ENCODE results near the gene TWIST1. TPM values are rescaled to one million over a fixed set of nuclear protein-coding genes. Genes with fewer than 3 reads are reported as not detected.

TWIST1 gene
- total RNA-seq, 1 experiment from 2014 or later: 16.1 TPM

DNA sequence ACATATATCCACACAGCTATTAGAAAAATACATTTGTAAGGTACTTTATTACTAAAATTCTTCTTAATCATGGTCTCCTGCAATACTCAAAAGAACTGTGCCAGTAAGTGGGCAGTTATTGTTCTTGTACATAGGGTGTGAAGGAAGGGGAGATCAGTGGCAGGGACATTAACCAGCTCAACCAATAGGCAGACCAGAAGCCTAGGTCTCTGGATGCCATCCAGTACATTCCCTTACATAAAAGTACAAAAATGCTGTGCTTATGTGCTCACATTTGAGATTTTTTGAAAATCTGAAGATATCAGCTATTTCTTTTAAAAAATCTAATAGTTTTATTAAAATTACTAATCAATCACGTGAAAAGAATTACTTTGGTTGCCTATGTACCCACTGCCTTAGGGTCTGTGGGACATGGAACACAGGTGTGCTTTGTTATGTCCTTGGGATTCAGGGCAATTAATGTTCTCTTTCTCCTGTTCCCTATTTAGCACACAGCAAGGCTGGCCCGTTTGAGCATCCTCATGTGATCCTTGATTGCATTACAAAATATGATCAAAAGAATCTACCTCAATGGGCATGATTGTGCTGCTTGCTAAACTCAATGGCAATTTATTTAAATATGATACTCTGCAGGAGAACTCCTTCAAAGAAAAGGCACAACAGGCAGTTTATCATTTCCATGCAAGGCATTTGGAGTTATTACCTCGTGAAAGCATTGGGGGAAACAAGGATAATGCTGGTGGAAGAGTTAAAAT is 22.7 kb downstream of the TWIST1 start:
- no peak for DNase-seq (ENCODE audit: unreplicated experiment)
- intact Hi-C loops (cut with micrococcal nuclease): no loop called here
- CTCF ChIA-PET: no interaction called here
- Mint-ChIP-seq H3K36me3 (ENCODE audit: insufficient read depth, unreplicated experiment) (no peaks in the 10 kb centered on the region), H3K27me3 (ENCODE audit: insufficient read depth, unreplicated experiment) (no peaks in the 10 kb centered on the region), H3K27ac (ENCODE audit: low read depth, unreplicated experiment) (no peak overlapping the region), H3K4me3 (ENCODE audit: unreplicated experiment) (no peak overlapping the region), H3K9me3 (ENCODE audit: unreplicated experiment) (no peaks in the 10 kb centered on the region), H3K4me1 (ENCODE audit: insufficient read depth, unreplicated experiment) (no peaks in the 10 kb centered on the region)
- BruUV-seq (replicated peaks): no TSS peak
- POLR2A ChIA-PET: no interaction called here
- TF ChIP-seq, protein P1, sequence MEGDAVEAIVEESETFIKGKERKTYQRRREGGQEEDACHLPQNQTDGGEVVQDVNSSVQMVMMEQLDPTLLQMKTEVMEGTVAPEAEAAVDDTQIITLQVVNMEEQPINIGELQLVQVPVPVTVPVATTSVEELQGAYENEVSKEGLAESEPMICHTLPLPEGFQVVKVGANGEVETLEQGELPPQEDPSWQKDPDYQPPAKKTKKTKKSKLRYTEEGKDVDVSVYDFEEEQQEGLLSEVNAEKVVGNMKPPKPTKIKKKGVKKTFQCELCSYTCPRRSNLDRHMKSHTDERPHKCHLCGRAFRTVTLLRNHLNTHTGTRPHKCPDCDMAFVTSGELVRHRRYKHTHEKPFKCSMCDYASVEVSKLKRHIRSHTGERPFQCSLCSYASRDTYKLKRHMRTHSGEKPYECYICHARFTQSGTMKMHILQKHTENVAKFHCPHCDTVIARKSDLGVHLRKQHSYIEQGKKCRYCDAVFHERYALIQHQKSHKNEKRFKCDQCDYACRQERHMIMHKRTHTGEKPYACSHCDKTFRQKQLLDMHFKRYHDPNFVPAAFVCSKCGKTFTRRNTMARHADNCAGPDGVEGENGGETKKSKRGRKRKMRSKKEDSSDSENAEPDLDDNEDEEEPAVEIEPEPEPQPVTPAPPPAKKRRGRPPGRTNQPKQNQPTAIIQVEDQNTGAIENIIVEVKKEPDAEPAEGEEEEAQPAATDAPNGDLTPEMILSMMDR (IDR thresholded peaks at IDR 0.05; ENCODE audit: unreplicated experiment): no peak

DNA sequence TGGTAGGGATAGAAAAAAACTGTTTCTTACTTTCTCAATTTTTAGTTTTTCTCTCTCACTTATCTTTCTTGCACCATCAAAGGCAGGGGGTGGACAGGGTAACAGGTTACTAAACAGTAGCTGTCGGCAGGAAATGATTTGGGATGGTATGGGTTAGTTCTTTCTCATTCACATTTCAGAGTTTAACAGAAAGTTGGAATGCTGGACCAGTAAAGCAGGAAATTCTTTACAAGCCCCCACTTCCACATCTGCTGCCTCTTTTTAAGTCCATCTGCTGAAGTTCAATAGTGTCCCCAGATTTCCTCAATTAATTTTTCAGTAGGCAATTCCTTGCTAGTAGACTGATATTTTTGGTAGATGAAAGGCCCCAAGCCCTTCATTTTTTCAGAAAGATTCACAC is 23.3 kb downstream of the TWIST1 start:
- BruUV-seq (replicated peaks): no TSS peak
- intact Hi-C loops (cut with micrococcal nuclease): no loop called here
- Mint-ChIP-seq H3K27me3 (ENCODE audit: insufficient read depth, unreplicated experiment) (no peaks in the 10 kb centered on the region), H3K9me3 (ENCODE audit: unreplicated experiment) (no peaks in the 10 kb centered on the region), H3K4me1 (ENCODE audit: insufficient read depth, unreplicated experiment) (no peaks in the 10 kb centered on the region), H3K36me3 (ENCODE audit: insufficient read depth, unreplicated experiment) (no peaks in the 10 kb centered on the region), H3K27ac (ENCODE audit: low read depth, unreplicated experiment) (no peak overlapping the region), H3K4me3 (ENCODE audit: unreplicated experiment) (no peak overlapping the region)
- TF ChIP-seq, protein P1 (IDR thresholded peaks at IDR 0.05; ENCODE audit: unreplicated experiment): no peak
- ChIA-PET POLR2A (no interaction called here), CTCF (no interaction called here)
- DNase-seq (ENCODE audit: unreplicated experiment): no peak

- intact Hi-C loops (cut with micrococcal nuclease): no loop called here
- Mint-ChIP-seq H3K27me3 (ENCODE audit: insufficient read depth, unreplicated experiment) (no peaks in the 10 kb centered on the region), H3K4me3 (ENCODE audit: unreplicated experiment) (no peak overlapping the region), H3K27ac (ENCODE audit: low read depth, unreplicated experiment) (no peak overlapping the region), H3K9me3 (ENCODE audit: unreplicated experiment) (no peaks in the 10 kb centered on the region), H3K4me1 (ENCODE audit: insufficient read depth, unreplicated experiment) (no peaks in the 10 kb centered on the region), H3K36me3 (ENCODE audit: insufficient read depth, unreplicated experiment) (no peaks in the 10 kb centered on the region)
- TF ChIP-seq, protein P1 (IDR thresholded peaks at IDR 0.05; ENCODE audit: unreplicated experiment): no peak
- POLR2A ChIA-PET: interaction anchor here (1.1 to 1.5 kb wide), 2 partner anchors 61 to 336 kb away, joined by 3 read pairs; no protein-coding TSS in a partner anchor
- BruUV-seq (replicated peaks): no TSS peak
- DNase-seq (ENCODE audit: unreplicated experiment): no peak
- CTCF ChIA-PET: no interaction called here
Observed at GRCh38 chr7:19091550-19092200, 25.8 kb downstream of the TWIST1 start.

GRCh38 chr7:19090526-19090925 is 26.9 kb downstream of the TWIST1 start:
- H3K4me3 Mint-ChIP-seq (ENCODE audit: unreplicated experiment): no peak overlapping the region
- TF ChIP-seq, protein P1 (IDR thresholded peaks at IDR 0.05; ENCODE audit: unreplicated experiment): no peak
- BruUV-seq (replicated peaks): no TSS peak
- CTCF ChIA-PET: interaction anchor here (0.5 to 0.6 kb wide), 2 partner anchors 465 to 600 kb away, joined by 3 to 4 read pairs; no protein-coding TSS in a partner anchor
- H3K9me3 Mint-ChIP-seq (ENCODE audit: unreplicated experiment): peaks cover 3% of the 10 kb centered on the region
- H3K27me3 Mint-ChIP-seq (ENCODE audit: insufficient read depth, unreplicated experiment): no peaks in the 10 kb centered on the region
- no peak overlapping the region for H3K27ac Mint-ChIP-seq (ENCODE audit: low read depth, unreplicated experiment)
- intact Hi-C loops (cut with micrococcal nuclease): no loop called here
- POLR2A ChIA-PET: interaction anchor here (1.9 kb wide), 1 partner anchor 12 kb away, joined by 10 read pairs; no protein-coding TSS in a partner anchor
- H3K4me1 Mint-ChIP-seq (ENCODE audit: insufficient read depth, unreplicated experiment): no peaks in the 10 kb centered on the region
- no peaks in the 10 kb centered on the region for H3K36me3 Mint-ChIP-seq (ENCODE audit: insufficient read depth, unreplicated experiment)
- no peak for DNase-seq (ENCODE audit: unreplicated experiment)

All from MCF 10A (cell line).